Measurements from ENCODE around the gene CALML6.

Gene CALML6

DNA sequence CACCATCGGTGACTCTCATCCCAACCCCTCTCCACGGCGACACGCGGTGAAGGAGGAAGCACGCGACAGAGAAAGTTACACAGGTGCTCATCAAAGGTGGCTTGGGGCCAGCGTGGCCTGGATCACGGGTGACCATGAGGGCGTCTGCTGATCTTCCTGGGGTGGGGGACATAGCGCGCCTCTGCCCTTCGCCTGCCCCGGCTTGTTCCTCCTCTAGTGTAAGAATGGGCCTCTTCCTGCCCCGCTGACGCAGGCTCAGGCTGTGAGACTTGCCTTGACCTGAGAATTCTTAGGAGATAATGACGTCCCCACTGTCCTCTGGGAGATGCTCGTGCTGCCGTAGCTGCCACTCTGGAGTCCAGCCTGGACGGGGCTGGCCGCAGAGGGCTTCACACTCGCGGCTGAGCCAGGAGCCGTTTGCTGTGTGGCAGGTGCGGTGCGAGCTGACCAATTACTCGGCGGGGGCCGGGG is 43.0 kb downstream of the CALML6 start:
- Histone ChIP-seq H3K4me1 (ENCODE audit: control insufficient read depth, insufficient read depth, low read length) (no peaks in the 10 kb centered on the region), H3K4me3 (ENCODE audit: insufficient read depth, low read depth, low read length) (no peak overlapping the region), H3K36me3 (ENCODE audit: control insufficient read depth, insufficient read depth, low read length) (no peaks in the 10 kb centered on the region), H3K9me3 (ENCODE audit: control insufficient read depth, low read length) (no peaks in the 10 kb centered on the region), H3K27ac (ENCODE audit: insufficient read depth, low read depth, low read length, poor library complexity, severe bottlenecking) (no peak overlapping the region), H3K27me3 (ENCODE audit: control insufficient read depth, insufficient read depth, low read length, poor library complexity, severe bottlenecking) (no peaks in the 10 kb centered on the region)
- WGBS, 2 experiments = 94% methylated on average over 29 of the region's 29 CpGs

DNA sequence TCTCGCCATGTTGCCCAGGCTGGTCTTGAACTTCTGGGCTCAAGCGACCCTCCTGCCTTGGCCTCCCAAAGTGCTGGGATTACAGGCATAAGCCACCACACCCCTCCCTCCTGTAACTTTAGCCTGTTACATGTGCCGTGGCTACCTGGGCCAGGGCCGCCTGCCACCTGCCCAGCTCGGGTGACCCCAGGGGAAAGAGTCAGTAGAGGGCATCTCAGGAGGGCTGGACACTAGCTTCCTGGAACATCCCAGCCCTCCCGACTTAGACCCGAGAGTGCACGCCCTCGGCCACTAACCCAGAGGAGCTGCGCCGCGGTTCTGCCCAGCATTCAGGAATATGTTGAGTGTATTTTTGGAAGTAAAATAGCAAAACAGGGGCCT is 44.4 kb downstream of the CALML6 start:
- WGBS, 2 experiments = 83 to 87% methylated on average over 12 of the region's 12 CpGs
- Histone ChIP-seq H3K27me3 (ENCODE audit: control insufficient read depth, insufficient read depth, low read length, poor library complexity, severe bottlenecking) (no peaks in the 10 kb centered on the region), H3K36me3 (ENCODE audit: control insufficient read depth, insufficient read depth, low read length) (no peaks in the 10 kb centered on the region), H3K9me3 (ENCODE audit: control insufficient read depth, low read length) (no peaks in the 10 kb centered on the region), H3K4me3 (ENCODE audit: insufficient read depth, low read depth, low read length) (no peak overlapping the region), H3K4me1 (ENCODE audit: control insufficient read depth, insufficient read depth, low read length) (no peaks in the 10 kb centered on the region), H3K27ac (ENCODE audit: insufficient read depth, low read depth, low read length, poor library complexity, severe bottlenecking) (no peak overlapping the region)

DNA sequence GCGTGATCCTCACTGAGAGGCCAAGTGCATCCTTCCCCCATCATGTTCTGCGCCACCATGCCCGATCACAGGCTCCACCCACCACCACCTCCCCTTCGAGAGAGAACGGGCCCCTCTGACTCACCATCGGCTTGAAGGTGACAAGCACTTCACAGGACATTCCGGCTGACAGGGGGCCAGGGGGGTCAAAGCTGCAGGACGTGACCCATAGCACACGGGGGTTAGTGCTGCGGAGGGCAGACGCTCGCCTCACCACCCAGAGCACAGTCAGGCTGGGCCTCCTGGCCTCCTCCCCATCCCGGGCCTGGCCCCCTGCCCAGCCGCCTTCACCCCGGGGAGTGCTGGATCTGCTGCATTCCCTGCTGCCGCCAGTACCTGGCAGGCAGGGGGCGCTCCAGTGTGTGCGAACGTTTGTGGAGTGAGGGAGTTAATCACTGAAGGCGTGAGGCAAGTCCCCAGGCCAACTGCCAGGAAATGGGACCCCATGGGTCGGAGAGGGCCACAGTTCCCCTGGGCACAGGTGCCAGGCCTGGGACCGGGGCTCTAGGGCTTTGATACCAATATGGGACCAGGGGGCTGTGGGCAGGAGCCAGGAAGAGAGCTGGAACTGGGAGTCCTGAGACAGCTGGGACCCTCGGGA is 44.9 kb downstream of the CALML6 start:
- Histone ChIP-seq H3K9me3 (ENCODE audit: control insufficient read depth, low read length) (no peaks in the 10 kb centered on the region), H3K4me1 (ENCODE audit: control insufficient read depth, insufficient read depth, low read length) (no peaks in the 10 kb centered on the region), H3K4me3 (ENCODE audit: insufficient read depth, low read depth, low read length) (no peak overlapping the region), H3K36me3 (ENCODE audit: control insufficient read depth, insufficient read depth, low read length) (no peaks in the 10 kb centered on the region), H3K27ac (ENCODE audit: insufficient read depth, low read depth, low read length, poor library complexity, severe bottlenecking) (no peak overlapping the region), H3K27me3 (ENCODE audit: control insufficient read depth, insufficient read depth, low read length, poor library complexity, severe bottlenecking) (no peaks in the 10 kb centered on the region)
- whole genome bisulfite sequencing, 2 experiments = 19 to 20% methylated on average over 23 of the region's 23 CpGs

DNA sequence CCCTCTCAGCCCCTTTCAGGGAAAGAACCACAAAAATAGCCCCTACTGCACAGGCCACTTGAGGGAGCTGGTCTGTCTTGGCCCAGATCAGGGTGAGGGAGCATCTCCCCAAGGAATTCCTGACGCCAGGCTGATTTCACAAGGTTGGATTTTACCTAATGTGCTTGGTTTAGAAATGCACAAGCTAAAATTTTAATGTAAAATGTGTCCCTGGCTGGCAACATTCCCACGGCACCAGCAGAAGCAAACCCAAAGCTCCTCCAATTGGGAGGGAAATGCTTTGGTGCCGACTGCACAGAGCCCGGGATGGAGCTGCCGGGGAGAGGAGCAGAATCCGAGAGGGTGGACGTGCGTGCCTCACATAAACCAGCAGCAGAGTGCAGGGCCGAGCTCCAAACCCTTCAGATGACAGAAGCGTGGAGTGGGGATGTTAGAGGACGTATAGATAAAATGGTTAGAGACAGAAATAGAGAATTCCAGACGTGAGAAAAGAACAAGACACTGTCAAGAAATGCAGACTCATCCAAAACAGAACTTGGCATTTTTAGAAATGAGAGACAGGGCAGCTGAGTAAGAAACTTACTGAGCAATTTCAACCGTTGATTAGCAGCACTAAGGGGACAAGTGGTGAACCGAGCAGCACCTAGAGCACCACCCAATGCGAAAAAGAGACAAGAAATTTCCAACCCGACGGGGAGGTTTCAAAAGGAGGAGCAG is 45.6 kb downstream of the CALML6 start:
- 74 to 77% methylated on average over 17 of the region's 17 CpGs for WGBS, 2 experiments
- no peaks in the 10 kb centered on the region for H3K36me3 ChIP-seq (ENCODE audit: control insufficient read depth, insufficient read depth, low read length)
- H3K27ac ChIP-seq (ENCODE audit: insufficient read depth, low read depth, low read length, poor library complexity, severe bottlenecking) = no peak overlapping the region
- no peak overlapping the region for H3K4me3 ChIP-seq (ENCODE audit: insufficient read depth, low read depth, low read length)
- no peaks in the 10 kb centered on the region for H3K4me1 ChIP-seq (ENCODE audit: control insufficient read depth, insufficient read depth, low read length)
- H3K9me3 ChIP-seq (ENCODE audit: control insufficient read depth, low read length) = no peaks in the 10 kb centered on the region
- H3K27me3 ChIP-seq (ENCODE audit: control insufficient read depth, insufficient read depth, low read length, poor library complexity, severe bottlenecking) = no peaks in the 10 kb centered on the region

DNA sequence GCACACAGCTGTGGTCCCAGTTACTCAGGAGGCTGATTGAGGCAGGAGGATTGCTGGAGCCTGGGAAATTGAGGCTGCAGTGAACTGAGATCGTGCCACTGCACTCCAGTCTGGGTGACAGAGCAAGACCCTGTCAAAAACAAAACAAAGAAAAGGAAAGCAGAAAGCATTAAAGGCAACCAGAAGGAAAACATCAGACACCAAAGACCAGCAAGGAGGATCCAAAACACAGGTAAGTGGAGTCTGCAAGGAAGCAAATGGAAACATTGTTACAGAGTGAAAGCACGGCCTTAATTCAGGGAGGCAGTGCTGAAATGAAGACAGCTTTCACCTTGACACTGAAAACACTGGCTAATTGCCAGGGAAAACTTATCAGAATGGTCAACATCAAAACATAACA is 47.7 kb downstream of the CALML6 start:
- Histone ChIP-seq H3K9me3 (ENCODE audit: control insufficient read depth, low read length) (no peaks in the 10 kb centered on the region), H3K4me3 (ENCODE audit: insufficient read depth, low read depth, low read length) (no peak overlapping the region), H3K27ac (ENCODE audit: insufficient read depth, low read depth, low read length, poor library complexity, severe bottlenecking) (no peak overlapping the region), H3K36me3 (ENCODE audit: control insufficient read depth, insufficient read depth, low read length) (no peaks in the 10 kb centered on the region), H3K4me1 (ENCODE audit: control insufficient read depth, insufficient read depth, low read length) (peaks cover 7% of the 10 kb centered on the region), H3K27me3 (ENCODE audit: control insufficient read depth, insufficient read depth, low read length, poor library complexity, severe bottlenecking) (no peaks in the 10 kb centered on the region)
- 86 to 89% methylated on average over 2 of the region's 2 CpGs for WGBS, 2 experiments

DNA sequence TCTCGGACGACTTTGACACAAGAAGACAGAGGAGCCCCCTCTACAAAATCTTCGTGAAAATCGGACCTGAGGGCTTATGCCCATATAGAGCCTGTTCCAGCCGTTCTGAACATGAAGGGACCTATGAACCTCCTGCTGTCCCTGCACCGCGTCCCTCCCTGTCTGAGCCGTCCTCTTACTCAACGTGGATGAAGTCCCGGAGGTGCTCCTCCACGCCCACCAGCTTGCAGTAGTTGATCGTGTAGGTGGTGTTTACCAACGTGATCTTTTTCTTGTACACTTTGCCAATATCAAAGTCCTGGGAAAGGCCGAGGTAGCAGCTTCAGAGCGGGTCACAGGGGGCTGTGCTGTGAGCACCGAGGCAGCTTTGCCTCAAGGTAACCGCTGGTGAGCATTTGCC is 48.5 kb downstream of the CALML6 start:
- peaks cover 7% of the 10 kb centered on the region for H3K4me1 ChIP-seq (ENCODE audit: control insufficient read depth, insufficient read depth, low read length)
- H3K27ac ChIP-seq (ENCODE audit: insufficient read depth, low read depth, low read length, poor library complexity, severe bottlenecking) = no peak overlapping the region
- H3K36me3 ChIP-seq (ENCODE audit: control insufficient read depth, insufficient read depth, low read length) = no peaks in the 10 kb centered on the region
- H3K4me3 ChIP-seq (ENCODE audit: insufficient read depth, low read depth, low read length) = no peak overlapping the region
- H3K27me3 ChIP-seq (ENCODE audit: control insufficient read depth, insufficient read depth, low read length, poor library complexity, severe bottlenecking) = no peaks in the 10 kb centered on the region
- 90 to 91% methylated on average over 17 of the region's 17 CpGs for WGBS, 2 experiments
- H3K9me3 ChIP-seq (ENCODE audit: control insufficient read depth, low read length) = no peaks in the 10 kb centered on the region

DNA sequence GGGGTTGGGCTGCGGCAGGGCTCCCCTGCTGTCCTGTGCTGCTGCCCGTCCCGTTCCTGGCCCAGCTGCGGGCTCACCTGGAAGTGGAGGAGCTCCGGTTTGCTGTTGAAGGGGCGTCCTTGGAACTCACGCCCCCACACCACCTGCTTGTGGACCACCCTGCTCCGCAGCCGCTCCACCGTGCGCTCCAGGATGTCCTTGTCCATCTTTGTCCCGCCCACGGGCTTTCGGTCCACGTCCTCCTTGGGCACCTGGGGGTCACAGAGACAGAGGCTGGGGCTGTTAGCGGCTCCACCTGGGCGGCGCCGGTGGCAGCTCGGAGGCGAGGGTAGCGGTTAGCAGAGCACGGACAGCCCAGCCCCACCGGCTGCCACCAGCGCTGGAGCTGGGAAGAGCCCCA is 49.8 kb downstream of the CALML6 start:
- H3K4me1 ChIP-seq (ENCODE audit: control insufficient read depth, insufficient read depth, low read length) = peaks cover 7% of the 10 kb centered on the region
- H3K9me3 ChIP-seq (ENCODE audit: control insufficient read depth, low read length) = no peaks in the 10 kb centered on the region
- WGBS, 2 experiments = 89 to 90% methylated on average over 25 of the region's 25 CpGs
- no peaks in the 10 kb centered on the region for H3K36me3 ChIP-seq (ENCODE audit: control insufficient read depth, insufficient read depth, low read length)
- H3K27me3 ChIP-seq (ENCODE audit: control insufficient read depth, insufficient read depth, low read length, poor library complexity, severe bottlenecking) = no peaks in the 10 kb centered on the region
- no peak overlapping the region for H3K27ac ChIP-seq (ENCODE audit: insufficient read depth, low read depth, low read length, poor library complexity, severe bottlenecking)
- H3K4me3 ChIP-seq (ENCODE audit: insufficient read depth, low read depth, low read length) = no peak overlapping the region

DNA sequence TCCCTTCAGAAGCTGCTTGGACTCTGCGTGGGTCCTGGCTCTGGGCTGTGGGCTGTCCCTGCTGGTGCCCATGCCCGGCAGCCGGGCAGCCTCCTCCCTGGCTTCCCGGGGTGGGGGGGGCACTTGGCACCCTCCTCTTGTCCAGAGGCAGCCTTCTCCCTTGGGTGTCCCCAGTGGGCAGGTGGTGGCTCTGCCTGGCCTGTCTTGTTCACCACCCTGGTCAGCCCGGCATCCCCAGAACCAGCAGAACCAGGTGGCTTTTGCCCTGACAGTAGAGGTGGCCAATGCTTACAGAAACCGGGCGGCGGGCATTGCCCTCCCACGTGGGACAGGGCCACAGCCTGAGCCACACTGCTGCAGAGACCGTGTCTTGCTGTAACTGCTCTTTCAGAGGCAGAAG is 50.5 kb downstream of the CALML6 start:
- no peak overlapping the region for H3K4me3 ChIP-seq (ENCODE audit: insufficient read depth, low read depth, low read length)
- peaks cover 7% of the 10 kb centered on the region for H3K4me1 ChIP-seq (ENCODE audit: control insufficient read depth, insufficient read depth, low read length)
- no peaks in the 10 kb centered on the region for H3K36me3 ChIP-seq (ENCODE audit: control insufficient read depth, insufficient read depth, low read length)
- H3K27ac ChIP-seq (ENCODE audit: insufficient read depth, low read depth, low read length, poor library complexity, severe bottlenecking) = no peak overlapping the region
- H3K27me3 ChIP-seq (ENCODE audit: control insufficient read depth, insufficient read depth, low read length, poor library complexity, severe bottlenecking) = no peaks in the 10 kb centered on the region
- H3K9me3 ChIP-seq (ENCODE audit: control insufficient read depth, low read length) = no peaks in the 10 kb centered on the region
- 91 to 93% methylated on average over 10 of the region's 10 CpGs for WGBS, 2 experiments

DNA sequence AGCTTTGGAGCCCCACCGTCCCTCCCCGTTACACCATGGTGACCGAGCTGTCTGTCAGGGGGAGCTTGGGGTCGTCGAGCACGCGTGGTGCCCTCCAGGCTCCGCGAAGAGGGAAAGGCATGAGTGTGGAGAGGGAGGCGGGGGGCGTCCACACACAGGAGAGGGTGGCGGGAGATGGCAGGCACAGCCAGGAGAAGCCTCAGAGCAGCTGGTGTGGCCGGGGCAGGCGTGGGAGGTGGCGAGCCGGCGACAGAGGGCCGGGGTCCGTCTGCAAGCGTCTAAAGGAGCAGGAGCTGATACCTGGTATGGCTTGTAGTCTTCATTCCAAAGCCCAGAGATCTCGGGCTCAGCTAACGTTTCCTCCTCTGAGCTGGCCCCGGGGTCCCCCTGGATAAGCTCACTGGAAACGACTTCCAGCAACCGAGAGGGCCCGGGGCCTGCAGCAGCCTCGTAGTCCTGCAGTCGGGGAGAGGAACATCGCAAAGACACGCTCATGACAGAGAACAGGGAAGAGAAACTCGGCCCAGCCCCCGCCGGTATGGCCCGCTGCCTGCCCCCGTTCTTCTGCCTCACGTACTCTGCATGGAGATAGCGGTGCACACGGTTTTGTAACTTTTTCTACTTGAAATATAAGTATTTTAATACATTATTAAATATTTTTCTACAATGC is 51.1 kb downstream of the CALML6 start:
- Histone ChIP-seq H3K27ac (ENCODE audit: insufficient read depth, low read depth, low read length, poor library complexity, severe bottlenecking) (no peak overlapping the region), H3K9me3 (ENCODE audit: control insufficient read depth, low read length) (no peaks in the 10 kb centered on the region), H3K4me1 (ENCODE audit: control insufficient read depth, insufficient read depth, low read length) (peaks cover 7% of the 10 kb centered on the region), H3K36me3 (ENCODE audit: control insufficient read depth, insufficient read depth, low read length) (no peaks in the 10 kb centered on the region), H3K4me3 (ENCODE audit: insufficient read depth, low read depth, low read length) (no peak overlapping the region), H3K27me3 (ENCODE audit: control insufficient read depth, insufficient read depth, low read length, poor library complexity, severe bottlenecking) (no peaks in the 10 kb centered on the region)
- WGBS, 2 experiments = 82 to 87% methylated on average over 35 to 36 of the region's 38 CpGs

Measured in ectodermal cell (in vitro differentiated cells).